Testis (tissue), 3 donors: ENCODE data around the gene FAM240A. TPM values are rescaled to one million over a fixed set of nuclear protein-coding genes. Genes with fewer than 3 reads are reported as not detected.

Experiments used
- DNase-seq: peaks from one replicate; pipeline ENCODE4 v3.0.0-alpha.2; 2019
- H3K27ac ChIP-seq, 2 donors: fragments of 200-600 bp; sonication (generic); one replicate each; pipeline ENCODE4 v1.5.1; 2019
- H3K27me3 ChIP-seq: fragments of 200-600 bp; sonication (generic); one replicate; pipeline ENCODE4 v1.5.1; 2019
- H3K36me3 ChIP-seq: fragments of 200-600 bp; sonication (generic); one replicate; pipeline ENCODE4 v1.5.1; 2017; ENCODE audit warnings: low read depth; ENCODE audit errors: missing control alignments
- H3K4me1 ChIP-seq: fragments of 200-600 bp; sonication (generic); one replicate; pipeline ENCODE4 v1.5.1; 2019
- H3K4me3 ChIP-seq, 2 donors: fragments of 200-600 bp; sonication (generic); one replicate each; pipeline ENCODE4 v1.5.1; 2017 to 2019
- H3K9me3 ChIP-seq: fragments of 200-600 bp; sonication (generic); one replicate; pipeline ENCODE4 v1.5.1; 2017
- CTCF ChIP-seq, 3 experiments: fragments of 450-650 bp in 2 of 3; fragments of 200-600 bp in 1 of 3; sonication (generic) in 1 of 3; IDR thresholded peaks; one replicate each; pipeline ENCODE4 v1.5.1; 2016 to 2019; ENCODE audit warnings: antibody characterized with exemption in 3 of 3, mild to moderate bottlenecking in 2 of 3, moderate library complexity in 1 of 3
- POLR2A ChIP-seq: fragments of 450-650 bp; IDR thresholded peaks from one replicate; pipeline ENCODE4 v1.6.1; 2017; ENCODE audit warnings: antibody characterized with exemption, mild to moderate bottlenecking, moderate library complexity
- WGBS, 2 donors: methylation state at CpG; one replicate each; pipeline ENCODE4 v1.1.5; 2018; 5-methylcytosine and 5-hydroxymethylcytosine counted together
- intact Hi-C: fragments of 100-400 bp; cut with DNase I; formaldehyde crosslinking; loops from one replicate; pipeline ENCODE4 v1.15.1; 2023; ENCODE audit warnings: low total_unique reads
- polyA plus RNA-seq: library from polyadenylated mRNA; stranded (reverse); fragments of 350-450 nt; fragmentation: Illumina TruSeq; extraction: RNeasy Lipid Tissue Mini Kit (QIAGEN cat#74804); gene quantifications from one replicate; pipeline ENCODE4 v1.2.3, GENCODE V29; 2014; ENCODE audit warnings: low read depth, low replicate concordance; ENCODE audit not compliant: insufficient read depth
- total RNA-seq, 2 donors: library from RNA; depleted of rRNA; stranded (reverse); fragments of >200 nt; gene quantifications; one replicate each; pipeline ENCODE4 v1.2.3, GENCODE V29; 2016

The FAM240A gene
- total and polyA plus RNA-seq, 3 donors from 2014 or later = not detected

GRCh38 chr3:46629551-46630517 is 17.5 kb downstream of the FAM240A start:
- no peaks in the 10 kb centered on the region for H3K9me3 ChIP-seq
- no peaks in the 10 kb centered on the region for H3K4me1 ChIP-seq
- TF ChIP-seq CTCF (IDR thresholded peaks at IDR 0.05) = peak; percentile 80 to 93 (median 89)
- no peak for TF ChIP-seq POLR2A
- no peaks in the 10 kb centered on the region for H3K36me3 ChIP-seq
- intact Hi-C loops = no loop called here
- DNase-seq = peak; percentile 78
- WGBS, 2 donors = 13% methylated on average over 19 to 36 of the region's 36 CpGs
- peak overlapping the region; percentile 13 to 41 for H3K4me3 ChIP-seq
- H3K27me3 ChIP-seq = no peaks in the 10 kb centered on the region
- H3K27ac ChIP-seq = peak overlapping the region in 1 of 2 donors; percentile 34

- TF ChIP-seq CTCF (IDR thresholded peaks at IDR 0.05) (no peak), POLR2A (no peak)
- Histone ChIP-seq H3K27ac (no peak overlapping the region), H3K4me3 (no peak overlapping the region), H3K4me1 (no peaks in the 10 kb centered on the region), H3K27me3 (no peaks in the 10 kb centered on the region), H3K36me3 (no peaks in the 10 kb centered on the region), H3K9me3 (no peaks in the 10 kb centered on the region)
- intact Hi-C loops = no loop called here
- DNase-seq = no peak
- WGBS, 2 donors = 68 to 77% methylated on average over 1 of the region's 1 CpG
Observed at GRCh38 chr3:46632792-46633191, 20.5 kb downstream of the FAM240A start.

- Histone ChIP-seq H3K27ac (no peak overlapping the region), H3K4me1 (no peaks in the 10 kb centered on the region), H3K27me3 (no peaks in the 10 kb centered on the region), H3K4me3 (no peak overlapping the region), H3K9me3 (no peaks in the 10 kb centered on the region), H3K36me3 (no peaks in the 10 kb centered on the region)
- DNase-seq = no peak
- 69 to 74% methylated on average over 3 of the region's 3 CpGs for WGBS, 2 donors
- intact Hi-C loops = no loop called here
- no peak for TF ChIP-seq POLR2A
- no peak for TF ChIP-seq CTCF (IDR thresholded peaks at IDR 0.05)
Observed at GRCh38 chr3:46634856-46635255, 22.5 kb downstream of the FAM240A start.

- intact Hi-C loops = no loop called here
- DNase-seq = no peak
- no peak overlapping the region for H3K4me3 ChIP-seq
Observed at GRCh38 chr3:46639221-46639620, 26.9 kb downstream of the FAM240A start.

More at GRCh38 chr3:46639221-46639620, 26.9 kb downstream of the FAM240A start:
- Histone ChIP-seq H3K4me1 (no peaks in the 10 kb centered on the region), H3K27me3 (no peaks in the 10 kb centered on the region), H3K9me3 (no peaks in the 10 kb centered on the region), H3K36me3 (no peaks in the 10 kb centered on the region), H3K27ac (no peak overlapping the region)
- TF ChIP-seq CTCF (IDR thresholded peaks at IDR 0.05) (no peak), POLR2A (no peak)
